Endothelial cell of coronary artery (primary cell): ENCODE data around the gene ROPN1B. TPM values are rescaled to one million over a fixed set of nuclear protein-coding genes. Genes with fewer than 3 reads are reported as not detected.

ENCODE experiments used
- total RNA-seq: library from RNA; depleted of rRNA; stranded (reverse); fragments of >200 nt; gene quantifications from 2 replicates; pipeline ENCODE4 v1.2.3, GENCODE V29; 2014

ROPN1B gene
- total RNA-seq, result not detected in 2 replicates

GRCh38 chr3:125968701-125969592, at the start of gene ROPN1B:
TSS of gene ROPN1B (plus strand) at chr3:125969178. CDS start at chr3:125972055, 2,877 bp downstream.

Other genes starting within 250 kb of the ROPN1B start
- 38.3 and 56.6 TPM in 2 replicates for gene SLC41A3, start 114.9 kb downstream of the ROPN1B start, total RNA-seq
- 0.28 TPM in 1 of 2 replicates, not detected in the other for gene ALDH1L1, start 211.4 kb downstream of the ROPN1B start, total RNA-seq